ENCODE measurements around the gene DGKD.

Gene DGKD

DNA sequence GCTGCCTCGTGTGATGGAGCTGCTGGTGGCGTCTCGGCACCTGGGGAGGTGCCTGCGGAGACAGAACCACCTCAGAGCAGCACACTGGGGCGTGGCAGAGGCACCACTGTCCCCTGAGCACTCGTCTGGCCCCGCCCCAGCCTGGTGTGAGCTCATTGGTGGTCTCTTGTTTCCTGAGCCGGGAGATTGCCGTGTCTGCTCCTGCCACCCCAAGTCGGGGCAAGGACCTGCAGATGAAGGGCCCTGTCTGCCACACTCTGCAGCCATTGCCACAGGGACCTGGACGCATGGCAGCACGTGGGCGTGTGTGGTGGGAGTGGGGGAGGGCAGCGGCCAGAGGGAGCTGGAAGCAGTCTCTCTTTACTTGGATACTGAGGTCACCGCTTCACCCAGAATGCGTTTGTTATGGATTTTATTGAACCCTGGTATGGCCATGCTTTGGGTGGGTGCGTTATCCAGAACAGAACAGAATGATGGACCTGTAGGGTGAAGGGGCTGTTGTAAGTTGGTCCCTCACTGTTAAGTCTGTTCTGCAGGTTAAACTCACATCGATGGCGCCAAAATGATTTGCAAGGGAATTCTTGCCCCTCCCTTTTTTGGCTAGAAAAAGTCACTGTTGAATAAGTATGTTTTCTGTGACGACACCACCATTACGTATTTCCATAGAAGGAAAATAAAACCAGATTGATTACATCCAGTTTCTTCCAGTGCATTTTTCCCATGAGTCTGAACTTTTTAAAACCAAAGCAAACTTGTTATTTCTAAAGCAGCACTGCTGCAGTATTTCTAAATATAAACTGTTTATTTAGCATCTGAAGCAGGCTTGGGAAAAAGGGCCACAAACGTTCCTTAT lies 120.2 kb downstream of the DGKD start:
- TF ChIP-seq, protein P1, sequence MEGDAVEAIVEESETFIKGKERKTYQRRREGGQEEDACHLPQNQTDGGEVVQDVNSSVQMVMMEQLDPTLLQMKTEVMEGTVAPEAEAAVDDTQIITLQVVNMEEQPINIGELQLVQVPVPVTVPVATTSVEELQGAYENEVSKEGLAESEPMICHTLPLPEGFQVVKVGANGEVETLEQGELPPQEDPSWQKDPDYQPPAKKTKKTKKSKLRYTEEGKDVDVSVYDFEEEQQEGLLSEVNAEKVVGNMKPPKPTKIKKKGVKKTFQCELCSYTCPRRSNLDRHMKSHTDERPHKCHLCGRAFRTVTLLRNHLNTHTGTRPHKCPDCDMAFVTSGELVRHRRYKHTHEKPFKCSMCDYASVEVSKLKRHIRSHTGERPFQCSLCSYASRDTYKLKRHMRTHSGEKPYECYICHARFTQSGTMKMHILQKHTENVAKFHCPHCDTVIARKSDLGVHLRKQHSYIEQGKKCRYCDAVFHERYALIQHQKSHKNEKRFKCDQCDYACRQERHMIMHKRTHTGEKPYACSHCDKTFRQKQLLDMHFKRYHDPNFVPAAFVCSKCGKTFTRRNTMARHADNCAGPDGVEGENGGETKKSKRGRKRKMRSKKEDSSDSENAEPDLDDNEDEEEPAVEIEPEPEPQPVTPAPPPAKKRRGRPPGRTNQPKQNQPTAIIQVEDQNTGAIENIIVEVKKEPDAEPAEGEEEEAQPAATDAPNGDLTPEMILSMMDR (IDR thresholded peaks at IDR 0.05; ENCODE audit: low read depth, low read length): no peak
- H3K9me3 ChIP-seq: no peaks in the 10 kb centered on the region
- no peaks in the 10 kb centered on the region for H3K27me3 ChIP-seq

DNA sequence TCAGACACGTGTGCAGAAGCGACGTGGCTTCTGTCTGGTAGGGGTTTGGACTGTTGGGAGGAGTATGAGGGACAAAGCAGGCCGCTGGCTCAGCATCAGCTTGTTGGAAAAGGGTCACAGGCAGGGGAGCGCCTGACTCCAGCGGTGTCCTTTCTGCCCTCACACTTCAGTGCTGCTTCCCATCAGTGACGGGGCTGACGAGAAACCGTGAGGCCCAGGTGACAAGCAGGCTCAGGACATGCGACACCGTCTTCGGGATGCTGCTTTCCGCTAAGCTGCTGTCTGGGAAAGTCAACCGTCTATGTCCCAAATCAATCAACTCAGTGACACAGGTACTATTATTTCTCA lies 121.7 kb downstream of the DGKD start:
- peaks cover 6% of the 10 kb centered on the region; the same call in 1 of the 2 replicates for H3K4me1 ChIP-seq
- H3K9me3 ChIP-seq: no peaks in the 10 kb centered on the region
- no peaks in the 10 kb centered on the region for H3K27me3 ChIP-seq
- TF ChIP-seq, protein P1 (IDR thresholded peaks at IDR 0.05; ENCODE audit: low read depth, low read length): no peak
- H3K4me3 ChIP-seq (ENCODE audit: low read depth, low read length): no peak overlapping the region
- DNase-seq: no peak
- no peaks in the 10 kb centered on the region for H3K36me3 ChIP-seq

More for the DNA sequence above, 120.2 kb downstream of the DGKD start:
- no peak for DNase-seq
- H3K4me1 ChIP-seq: peaks cover 2% of the 10 kb centered on the region; the same call in 1 of the 2 replicates
- no peak overlapping the region for H3K4me3 ChIP-seq (ENCODE audit: low read depth, low read length)
- H3K36me3 ChIP-seq: peaks cover 2% of the 10 kb centered on the region

DNA sequence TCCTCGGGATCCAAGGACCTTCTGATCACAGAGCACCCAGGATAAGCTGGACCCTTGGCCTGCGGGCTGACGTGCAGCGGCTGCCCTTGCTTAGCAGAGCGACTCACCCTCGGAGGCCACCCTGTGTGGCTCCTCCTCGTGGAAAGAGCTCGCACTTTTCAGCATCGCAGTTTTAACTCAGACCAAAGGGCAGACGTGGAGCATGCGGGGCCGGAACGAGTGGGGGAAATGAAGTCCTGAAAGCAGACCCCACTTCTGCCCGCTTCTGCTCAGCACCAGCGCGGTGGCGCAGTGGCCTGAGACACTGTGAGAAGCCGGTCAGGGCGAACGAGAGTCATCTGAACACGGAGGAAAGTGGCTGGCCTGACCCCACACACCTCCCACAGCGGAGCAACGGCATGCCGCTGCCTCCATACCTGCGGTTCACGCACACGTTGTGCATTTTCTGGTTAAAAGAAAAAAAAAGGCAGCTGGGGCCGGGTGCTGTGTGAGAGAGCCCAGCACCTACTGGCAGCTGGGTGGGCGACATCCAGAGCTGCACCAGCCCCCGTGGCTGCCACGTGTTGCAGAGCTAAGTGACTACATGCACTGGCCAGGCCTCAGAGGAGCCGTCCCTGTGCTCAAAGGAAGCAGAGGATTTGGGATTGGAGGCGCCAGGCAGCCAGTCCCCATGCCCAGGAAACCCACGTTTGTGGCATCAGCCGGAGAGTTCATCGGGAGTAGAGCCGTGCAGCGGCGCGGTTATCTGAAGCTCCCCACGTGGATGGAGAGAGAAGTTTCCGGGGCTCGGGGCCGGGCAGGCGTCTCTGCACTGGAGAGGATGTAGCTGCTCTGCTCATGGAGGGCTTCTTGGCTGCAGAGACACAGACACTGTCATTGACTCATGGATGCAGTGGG lies 122.6 kb downstream of the DGKD start:
- H3K27me3 ChIP-seq: no peaks in the 10 kb centered on the region
- peaks cover 13% of the 10 kb centered on the region for H3K4me1 ChIP-seq
- H3K4me3 ChIP-seq (ENCODE audit: low read depth, low read length): no peak overlapping the region
- DNase-seq: no peak
- H3K36me3 ChIP-seq: no peaks in the 10 kb centered on the region
- TF ChIP-seq, protein P1 (IDR thresholded peaks at IDR 0.05; ENCODE audit: low read depth, low read length): no peak
- no peaks in the 10 kb centered on the region for H3K9me3 ChIP-seq

DNA sequence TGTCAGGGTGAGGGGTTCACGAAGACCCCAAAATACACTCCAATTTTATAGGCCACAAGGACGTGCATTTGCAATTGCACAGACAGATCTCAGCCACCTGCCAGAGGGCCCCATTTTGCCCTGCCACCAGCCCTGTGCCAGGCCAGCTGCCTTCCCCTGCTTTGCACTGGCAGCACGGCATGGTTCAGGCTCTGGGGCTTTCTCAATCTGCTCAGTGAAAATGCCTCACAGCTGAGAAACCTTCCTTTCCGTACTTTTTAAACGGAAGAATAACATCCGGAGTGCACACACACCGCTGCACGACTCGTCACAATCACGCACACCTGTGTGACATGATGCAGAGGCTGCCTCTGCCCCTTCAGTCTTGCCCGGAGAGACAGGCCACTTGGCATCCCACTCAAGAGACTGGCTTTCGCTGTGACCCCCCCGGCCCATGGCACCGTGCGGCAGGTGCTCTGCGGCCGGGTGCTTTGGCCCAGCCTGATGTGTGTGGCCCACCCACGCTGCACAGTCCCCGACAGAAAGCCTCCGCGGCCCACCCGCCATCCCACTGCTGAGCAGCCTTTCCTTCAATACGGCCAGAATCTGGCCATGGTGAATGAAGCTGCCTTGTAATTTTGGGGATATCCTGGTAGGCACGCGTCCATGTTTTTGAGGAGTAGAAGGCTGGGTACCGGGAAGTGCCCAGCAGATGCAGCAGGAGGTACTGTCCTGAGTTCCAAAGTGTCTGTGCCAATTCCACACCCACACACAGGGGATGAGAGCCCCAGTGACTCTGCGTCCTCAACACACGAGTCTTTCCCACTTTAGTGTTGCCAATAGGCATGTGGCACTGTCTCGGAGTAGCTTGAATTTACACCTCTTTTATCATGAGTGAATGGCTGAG lies 123.5 kb downstream of the DGKD start:
- H3K4me1 ChIP-seq: peaks cover 13% of the 10 kb centered on the region
- no peak overlapping the region for H3K4me3 ChIP-seq (ENCODE audit: low read depth, low read length)
- DNase-seq: no peak
- no peaks in the 10 kb centered on the region for H3K27me3 ChIP-seq
- H3K9me3 ChIP-seq: no peaks in the 10 kb centered on the region
- no peaks in the 10 kb centered on the region; the same call in 1 of the 2 replicates for H3K36me3 ChIP-seq
- TF ChIP-seq, protein P1 (IDR thresholded peaks at IDR 0.05; ENCODE audit: low read depth, low read length): no peak

DNA sequence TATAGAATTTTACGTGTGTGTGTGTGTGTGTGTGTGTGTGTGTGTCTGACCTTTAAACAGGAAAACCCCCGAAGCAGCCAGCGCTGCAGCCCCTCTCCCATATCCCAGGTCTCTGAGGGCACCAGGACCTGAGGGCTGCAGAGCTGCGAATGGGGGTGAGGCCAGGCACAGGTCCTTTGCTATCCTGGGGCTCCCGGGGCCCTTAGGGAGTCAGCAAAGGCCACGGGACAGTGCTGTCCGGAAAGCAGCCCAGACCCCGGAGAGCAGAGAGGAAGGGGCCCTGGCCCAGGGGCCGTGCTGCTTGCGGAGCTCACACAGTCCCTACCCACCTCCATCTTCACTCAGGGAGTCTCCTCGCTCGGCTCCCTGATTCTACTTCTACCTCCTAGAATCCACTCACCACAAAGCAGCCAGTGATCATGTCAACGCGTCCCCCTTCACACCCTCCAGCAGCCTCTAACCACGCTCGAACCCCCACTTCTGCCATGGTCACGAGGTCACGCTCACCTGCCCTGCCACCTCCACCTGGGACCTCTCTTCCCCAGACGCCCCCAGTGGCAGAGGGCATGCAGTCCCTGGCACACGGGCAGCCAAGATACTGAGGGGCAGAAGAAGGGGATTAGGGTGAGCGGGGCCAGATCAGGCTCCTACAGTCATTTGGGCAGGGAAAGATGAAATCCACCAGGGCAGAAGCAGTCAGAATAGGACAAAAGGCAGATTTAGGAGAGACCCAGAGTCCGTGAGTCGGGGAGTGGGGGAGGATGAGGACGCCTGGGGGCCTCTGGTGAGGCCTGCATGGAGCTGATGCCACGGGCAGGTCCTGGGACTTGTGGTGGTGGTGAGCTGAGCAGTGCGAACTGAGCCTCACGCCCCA lies 125.6 kb downstream of the DGKD start:
- H3K27me3 ChIP-seq: no peaks in the 10 kb centered on the region
- DNase-seq: no peak
- peaks cover 13% of the 10 kb centered on the region for H3K4me1 ChIP-seq
- no peak overlapping the region for H3K4me3 ChIP-seq (ENCODE audit: low read depth, low read length)
- H3K36me3 ChIP-seq: no peaks in the 10 kb centered on the region; the same call in 1 of the 2 replicates
- TF ChIP-seq, protein P1 (IDR thresholded peaks at IDR 0.05; ENCODE audit: low read depth, low read length): no peak
- no peaks in the 10 kb centered on the region for H3K9me3 ChIP-seq
